HCT116 (cell line): ENCODE data around the gene SLC25A33. TPM values are rescaled to one million over a fixed set of nuclear protein-coding genes. Genes with fewer than 3 reads are reported as not detected.

Experiments
- ATAC-seq: fragments of 200-7000 bp; cut with Tn5 transposase; 2 replicates; pipeline ENCODE4 v1.9.1; 2020; ENCODE audit warnings: mild to moderate bottlenecking, moderate library complexity
- BruUV-seq: library from RNA; stranded (reverse); fragments of 400-500 nt; replicated peaks from 2 replicates; lab custom pipeline; 2021; lab: Mats Ljungman, UMichigan
- CTCF ChIA-PET: fragments of 300-600 bp; sonication (Branson Sonifier 250); formaldehyde crosslinking; loops from one replicate; lab custom pipeline; 2021; ENCODE audit warnings: antibody characterized with exemption; lab: Charles Lee
- POLR2A ChIA-PET: fragments of 300-600, 350-600 bp; sonication (Branson Sonifier 250); formaldehyde crosslinking; loops from one replicate; lab custom pipeline; 2021; ENCODE audit warnings: antibody characterized with exemption; lab: Charles Lee
- RAD21 ChIA-PET, 2 experiments: fragments of 300-600 bp; sonication (Branson Sonifier 250); formaldehyde crosslinking; loops; one replicate each; lab custom pipeline; 2023; ENCODE audit warnings: low total read pairs in 2 of 2; ENCODE audit not compliant: uncharacterized antibody in 2 of 2, unreplicated experiment in 2 of 2, low non-redundant PET in 1 of 2; lab: Charles Lee
- DNase-seq: peaks from one replicate; pipeline ENCODE4 v3.0.0-alpha.2; 2010; ENCODE audit warnings: low read depth, low spot score
- H2AFZ ChIP-seq: fragments of 200-600 bp; shearing (Covaris generic), sonication (generic); 2 replicates; pipeline ENCODE4 v1.6.1; 2017; ENCODE audit warnings: low read depth, mixed run types, mixed read lengths, antibody characterized with exemption, low read length; ENCODE audit not compliant: poor library complexity, severe bottlenecking
- H3K27ac ChIP-seq: 2 replicates; pipeline ENCODE4 v1.5.1; 2012; ENCODE audit warnings: low read depth, low read length
- H3K27me3 ChIP-seq: fragments of 200-600 bp; sonication (generic); 2 replicates; pipeline ENCODE4 v1.6.1; 2016; ENCODE audit warnings: mixed run types, low read length, mixed read lengths; ENCODE audit not compliant: insufficient read depth
- H3K36me3 ChIP-seq, 2 experiments: fragments of 200-500 bp in 1 of 2; fragments of 200-600 bp in 1 of 2; sonication (Bioruptor generic) in 1 of 2; sonication (generic) in 1 of 2; 2 replicates each; pipeline versions ENCODE4 v1.5.1 to v1.6.1; 2014 to 2016; ENCODE audit warnings: low read length in 2 of 2, inconsistent platforms in 1 of 2, mixed read lengths in 1 of 2, mixed run types in 1 of 2; ENCODE audit not compliant: insufficient read depth in 2 of 2, control insufficient read depth in 1 of 2
- H3K4me1 ChIP-seq, 2 experiments: fragments of 200-600 bp in 1 of 2; sonication (generic) in 1 of 2; 2 replicates each; pipeline versions ENCODE4 v1.5.1 to v1.6.1; 2012 to 2017; ENCODE audit warnings: low read length in 2 of 2, inconsistent platforms in 1 of 2, mild to moderate bottlenecking in 1 of 2, mixed read lengths in 1 of 2, mixed run types in 1 of 2, moderate library complexity in 1 of 2; ENCODE audit not compliant: insufficient read depth in 2 of 2, control insufficient read depth in 1 of 2
- H3K4me2 ChIP-seq: fragments of 200-600 bp; sonication (generic); 2 replicates; pipeline ENCODE4 v1.6.1; 2017; ENCODE audit warnings: mixed run types, low read length, mixed read lengths
- H3K4me3 ChIP-seq, 2 experiments: fragments of 200-600 bp in 1 of 2; sonication (generic) in 1 of 2; replicated peaks in 1 of 2; 2 replicates each; pipeline ENCODE4 v1.5.1; 2011 to 2016; ENCODE audit warnings: low read length in 2 of 2, control low read depth in 1 of 2, low read depth in 1 of 2, mild to moderate bottlenecking in 1 of 2, mixed read lengths in 1 of 2, mixed run types in 1 of 2
- H3K79me2 ChIP-seq: fragments of 200-600 bp; sonication (generic); 2 replicates; pipeline ENCODE4 v1.6.1; 2017; ENCODE audit warnings: mild to moderate bottlenecking, mixed run types, low read length, moderate library complexity, mixed read lengths; ENCODE audit not compliant: insufficient read depth
- H3K9ac ChIP-seq: fragments of 200-600 bp; sonication (generic); 2 replicates; pipeline ENCODE4 v1.6.1; 2016; ENCODE audit warnings: low read length, mixed read lengths
- H3K9me2 ChIP-seq: fragments of 200-600 bp; sonication (generic), shearing (Covaris generic); 2 replicates; pipeline ENCODE4 v1.6.1; 2017; ENCODE audit warnings: mixed run types, mild to moderate bottlenecking, moderate library complexity; ENCODE audit not compliant: insufficient read depth
- H3K9me3 ChIP-seq, 2 experiments: fragments of 200-500 bp in 1 of 2; fragments of 200-600 bp in 1 of 2; sonication (Bioruptor generic) in 1 of 2; sonication (generic) in 1 of 2; 2 replicates each; pipeline ENCODE4 v1.6.1; 2014 to 2017; ENCODE audit warnings: low read length in 2 of 2, mixed read lengths in 2 of 2, inconsistent platforms in 1 of 2, low read depth in 1 of 2, mild to moderate bottlenecking in 1 of 2, mixed run types in 1 of 2, moderate library complexity in 1 of 2; ENCODE audit not compliant: control insufficient read depth in 1 of 2, insufficient read depth in 1 of 2
- H4K20me1 ChIP-seq: fragments of 200-600 bp; sonication (generic), shearing (Covaris generic); 2 replicates; pipeline ENCODE4 v1.6.1; 2017; ENCODE audit warnings: mixed run types, mild to moderate bottlenecking, moderate library complexity; ENCODE audit not compliant: insufficient read depth
- CEBPB ChIP-seq: IDR thresholded peaks from 2 replicates; pipeline ENCODE4 v1.6.1; 2012; ENCODE audit warnings: low read depth
- CTCF ChIP-seq, 3 experiments: fragments of 200-600 bp in 1 of 3; sonication (generic) in 1 of 3; IDR thresholded peaks in 2 of 3; conservative IDR thresholded peaks in 1 of 3; 2 replicates each; pipeline ENCODE4 v1.5.1; 2012 to 2017; ENCODE audit warnings: low read depth in 2 of 3, low read length in 2 of 3, antibody characterized with exemption in 1 of 3, borderline replicate concordance in 1 of 3, control low read depth in 1 of 3, mild to moderate bottlenecking in 1 of 3, mixed read lengths in 1 of 3, mixed run types in 1 of 3, moderate library complexity in 1 of 3; ENCODE audit not compliant: insufficient read depth in 1 of 3
- JUND ChIP-seq: IDR thresholded peaks from 2 replicates; pipeline ENCODE4 v1.6.1; 2012
- RAD21 ChIP-seq: IDR thresholded peaks from 2 replicates; pipeline ENCODE4 v1.6.1; 2012; ENCODE audit warnings: low read depth, mild to moderate bottlenecking
- SP1 ChIP-seq: IDR thresholded peaks from 2 replicates; pipeline ENCODE4 v1.6.1; 2012; ENCODE audit warnings: low read depth
- SRF ChIP-seq: IDR thresholded peaks from 2 replicates; pipeline ENCODE4 v1.6.1; 2012; ENCODE audit warnings: low read depth
- intact Hi-C: fragments of 100-400 bp; cut with micrococcal nuclease; formaldehyde crosslinking; loops from 2 replicates; pipeline ENCODE4 v1.10.0; 2022
- total RNA-seq: library from RNA; stranded (reverse); gene quantifications from one replicate; pipeline ENCODE4 v1.2.1, GENCODE V29; 2021; ENCODE audit not compliant: unreplicated experiment
- TF ChIP-seq, protein P1 (sequence below): IDR thresholded peaks from 2 replicates; pipeline ENCODE4 v1.6.1; 2012; ENCODE audit warnings: low read depth
- TF ChIP-seq, protein P2 (sequence below): IDR thresholded peaks from 2 replicates; pipeline ENCODE4 v1.6.1; 2012

Gene SLC25A33
- total RNA-seq, 1 experiment from 2014 or later = 9.8 TPM

DNA sequence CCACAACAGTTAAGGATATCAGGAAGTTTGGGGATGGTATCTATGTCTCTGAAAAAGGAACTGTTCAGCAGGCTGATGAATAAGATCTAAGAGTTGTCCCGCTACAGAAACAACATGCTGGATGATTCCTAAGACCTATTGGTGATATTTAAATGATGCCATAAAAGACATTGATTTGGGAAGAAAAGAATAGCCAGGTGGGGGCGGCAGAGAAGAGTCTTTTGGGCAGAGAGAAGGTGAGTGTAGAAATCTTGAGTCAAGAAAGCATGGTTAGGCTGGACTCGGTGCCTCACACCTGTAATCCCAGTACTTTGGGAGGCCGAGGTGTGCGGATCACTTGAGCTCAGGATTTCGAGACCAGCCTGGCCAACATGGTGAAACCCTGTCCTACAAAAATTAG is 37.6 kb downstream of the SLC25A33 start:
- Histone ChIP-seq H3K9me3 (no peaks in the 10 kb centered on the region), H3K9me2 (no peaks in the 10 kb centered on the region), H3K36me3 (peaks cover 8 to 24% of the 10 kb centered on the region in 2 experiments; a peak in 2 of 4 replicates), H3K4me3 (no peak overlapping the region), H3K27ac (no peak overlapping the region), H3K79me2 (peaks cover 6% of the 10 kb centered on the region; the same call in 1 of the 2 replicates), H3K4me2 (no peak overlapping the region), H2AFZ (no peak overlapping the region), H3K9ac (no peak overlapping the region), H3K4me1 (no peaks in the 10 kb centered on the region), H4K20me1 (no peaks in the 10 kb centered on the region), H3K27me3 (no peaks in the 10 kb centered on the region)
- DNase-seq (no peak), ATAC-seq (peak; percentile 42; the same call in 1 of the 2 replicates)
- POLR2A ChIA-PET = no interaction called here
- intact Hi-C loops = no loop called here
- RAD21 ChIA-PET = no interaction called here
- TF ChIP-seq CTCF (IDR thresholded peaks at IDR 0.05 in 2 of 3, conservative IDR thresholded peaks at IDR 0.05 in 1 of 3; ENCODE audit: borderline replicate concordance in 1 of 3, insufficient read depth in 1 of 3, low read depth in 2 of 3, low read length in 2 of 3) = 0 out of 6 replicates have a peak, but pooled peaks of 1 of the 3 experiments have one; percentile 11
- no peak for TF ChIP-seq CEBPB
- CTCF ChIA-PET = no interaction called here
- BruUV-seq = no TSS peak

- no TSS peak for BruUV-seq
- no peaks in the 10 kb centered on the region for H3K4me1 ChIP-seq
- H3K79me2 ChIP-seq = peaks cover 6% of the 10 kb centered on the region; the same call in 1 of the 2 replicates
- no peak overlapping the region for H2AFZ ChIP-seq
- H3K4me3 ChIP-seq = no peak overlapping the region
- TF ChIP-seq SRF = no peak
- no peak for TF ChIP-seq JUND
- TF ChIP-seq, protein P1, sequence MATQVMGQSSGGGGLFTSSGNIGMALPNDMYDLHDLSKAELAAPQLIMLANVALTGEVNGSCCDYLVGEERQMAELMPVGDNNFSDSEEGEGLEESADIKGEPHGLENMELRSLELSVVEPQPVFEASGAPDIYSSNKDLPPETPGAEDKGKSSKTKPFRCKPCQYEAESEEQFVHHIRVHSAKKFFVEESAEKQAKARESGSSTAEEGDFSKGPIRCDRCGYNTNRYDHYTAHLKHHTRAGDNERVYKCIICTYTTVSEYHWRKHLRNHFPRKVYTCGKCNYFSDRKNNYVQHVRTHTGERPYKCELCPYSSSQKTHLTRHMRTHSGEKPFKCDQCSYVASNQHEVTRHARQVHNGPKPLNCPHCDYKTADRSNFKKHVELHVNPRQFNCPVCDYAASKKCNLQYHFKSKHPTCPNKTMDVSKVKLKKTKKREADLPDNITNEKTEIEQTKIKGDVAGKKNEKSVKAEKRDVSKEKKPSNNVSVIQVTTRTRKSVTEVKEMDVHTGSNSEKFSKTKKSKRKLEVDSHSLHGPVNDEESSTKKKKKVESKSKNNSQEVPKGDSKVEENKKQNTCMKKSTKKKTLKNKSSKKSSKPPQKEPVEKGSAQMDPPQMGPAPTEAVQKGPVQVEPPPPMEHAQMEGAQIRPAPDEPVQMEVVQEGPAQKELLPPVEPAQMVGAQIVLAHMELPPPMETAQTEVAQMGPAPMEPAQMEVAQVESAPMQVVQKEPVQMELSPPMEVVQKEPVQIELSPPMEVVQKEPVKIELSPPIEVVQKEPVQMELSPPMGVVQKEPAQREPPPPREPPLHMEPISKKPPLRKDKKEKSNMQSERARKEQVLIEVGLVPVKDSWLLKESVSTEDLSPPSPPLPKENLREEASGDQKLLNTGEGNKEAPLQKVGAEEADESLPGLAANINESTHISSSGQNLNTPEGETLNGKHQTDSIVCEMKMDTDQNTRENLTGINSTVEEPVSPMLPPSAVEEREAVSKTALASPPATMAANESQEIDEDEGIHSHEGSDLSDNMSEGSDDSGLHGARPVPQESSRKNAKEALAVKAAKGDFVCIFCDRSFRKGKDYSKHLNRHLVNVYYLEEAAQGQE = no peak
- no peak for TF ChIP-seq CEBPB
- TF ChIP-seq, protein P2, sequence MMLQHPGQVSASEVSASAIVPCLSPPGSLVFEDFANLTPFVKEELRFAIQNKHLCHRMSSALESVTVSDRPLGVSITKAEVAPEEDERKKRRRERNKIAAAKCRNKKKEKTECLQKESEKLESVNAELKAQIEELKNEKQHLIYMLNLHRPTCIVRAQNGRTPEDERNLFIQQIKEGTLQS = no peak
- no peak for TF ChIP-seq RAD21
- TF ChIP-seq SP1 = no peak
- intact Hi-C loops = no loop called here
- peak; percentile 25; the same call in 1 of the 2 replicates for ATAC-seq
- H3K4me2 ChIP-seq = no peak overlapping the region
- no peak for DNase-seq
- POLR2A ChIA-PET = no interaction called here
- H3K9me2 ChIP-seq = no peaks in the 10 kb centered on the region
- CTCF ChIA-PET = no interaction called here
- no peaks in the 10 kb centered on the region for H3K27me3 ChIP-seq
- no peaks in the 10 kb centered on the region for H4K20me1 ChIP-seq
- peaks cover 8 to 24% of the 10 kb centered on the region in 2 experiments; a peak in 3 of 4 replicates for H3K36me3 ChIP-seq
- no peaks in the 10 kb centered on the region for H3K9me3 ChIP-seq
- no peak overlapping the region for H3K9ac ChIP-seq
- RAD21 ChIA-PET = no interaction called here
- no peak overlapping the region for H3K27ac ChIP-seq
Observed at GRCh38 chr1:9577423-9577822, 38.2 kb downstream of the SLC25A33 start.
